HG03378 (cell line): ENCODE measurements around the gene PTPRU.
"Not testable (repeated sequence)": the region's sequence is repeated elsewhere in the genome, so short reads cannot be mapped to it uniquely, and the experiment has no call there.

Source experiments
- ATAC-seq: cut with Tn5 transposase; IDR thresholded peaks from one replicate; pipeline ENCODE4 v1.9.1; 2021; ENCODE audit warnings: mild to moderate bottlenecking, moderate library complexity; ENCODE audit not compliant: unreplicated experiment

PTPRU gene

GRCh38 chr1:29221296-29221695, 15.0 kb upstream of the PTPRU start:
- no peak for ATAC-seq

GRCh38 chr1:29222260-29222659, 14.1 kb upstream of the PTPRU start:
- ATAC-seq: not testable (repeated sequence)

GRCh38 chr1:29222686-29223085, 13.6 kb upstream of the PTPRU start:
- no peak for ATAC-seq

GRCh38 chr1:29223521-29223920, 12.8 kb upstream of the PTPRU start:
- no peak for ATAC-seq

GRCh38 chr1:29224356-29224837, 11.9 kb upstream of the PTPRU start:
- no peak for ATAC-seq

GRCh38 chr1:29225361-29225760, 11.0 kb upstream of the PTPRU start:
- no peak for ATAC-seq

GRCh38 chr1:29227511-29227910, 8.8 kb upstream of the PTPRU start:
- no peak for ATAC-seq

- ATAC-seq: no peak
Measured at GRCh38 chr1:29230204-29230552, 6.1 kb upstream of the PTPRU start.

GRCh38 chr1:29230553-29231378, 5.6 kb upstream of the PTPRU start, which contains the start of gene MECR:
Gene MECR (minus strand): TSS chr1:29230934. CDS start chr1:29230906, 28 bp downstream.
- ATAC-seq: peak; percentile 69

GRCh38 chr1:29232387-29232786, 3.9 kb upstream of the PTPRU start:
- ATAC-seq: no peak

GRCh38 chr1:29233693-29234092, 2.6 kb upstream of the PTPRU start:
- ATAC-seq: no peak

GRCh38 chr1:29234471-29234870, 1.9 kb upstream of the PTPRU start:
- ATAC-seq: no peak

- not testable (repeated sequence) for ATAC-seq
Measured at GRCh38 chr1:29234881-29235280, 1.4 kb upstream of the PTPRU start.

GRCh38 chr1:29236712-29237128, 398 bp downstream of the PTPRU start:
- ATAC-seq: no peak

- no peak for ATAC-seq
Measured at GRCh38 chr1:29237129-29237821, 953 bp downstream of the PTPRU start.

- no peak for ATAC-seq
Measured at GRCh38 chr1:29237852-29238619, 1.7 kb downstream of the PTPRU start.

GRCh38 chr1:29238620-29239002, 2.3 kb downstream of the PTPRU start:
- ATAC-seq: no peak

- ATAC-seq: no peak
Measured at GRCh38 chr1:29239142-29239541, 2.8 kb downstream of the PTPRU start.

- no peak for ATAC-seq
Measured at GRCh38 chr1:29240400-29240837, 4.1 kb downstream of the PTPRU start.

GRCh38 chr1:29240986-29241385, 4.7 kb downstream of the PTPRU start:
- no peak for ATAC-seq
